ENCODE measurements around the gene ARHGEF12.

DNA sequence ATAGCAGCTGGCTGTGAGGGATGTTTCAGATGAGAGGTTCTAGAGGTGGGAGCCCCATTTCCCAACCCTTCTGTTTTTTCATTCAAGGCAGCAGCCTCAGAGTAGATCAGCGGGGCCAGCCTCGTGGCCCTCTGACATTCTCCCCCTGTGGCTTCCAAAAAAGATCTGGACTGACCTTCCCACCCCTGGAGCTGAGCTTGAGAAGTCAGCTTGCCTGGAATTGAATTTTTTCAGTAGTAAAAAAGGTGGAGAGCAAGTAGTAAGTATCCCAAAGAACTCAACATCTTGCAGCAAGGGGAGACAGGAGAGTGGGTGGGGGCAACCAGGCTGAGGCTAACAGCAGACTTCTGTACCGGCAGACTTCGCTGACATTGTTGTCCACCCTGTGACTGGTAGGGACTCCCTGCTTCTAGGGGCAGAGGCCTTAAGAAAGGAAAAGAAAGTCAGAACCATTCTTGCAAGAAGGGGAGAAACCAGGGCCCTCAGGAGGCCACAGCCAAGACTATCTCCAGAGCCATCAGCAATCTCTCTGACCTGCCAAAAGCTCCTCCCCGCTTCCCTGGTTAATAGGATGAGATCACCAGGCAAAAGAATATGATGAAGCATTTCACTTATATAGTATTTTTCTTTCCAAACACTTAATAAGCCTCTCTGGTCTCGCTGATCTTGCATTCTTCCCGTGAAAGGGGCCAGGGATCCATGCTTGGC, 173.3 kb downstream of the ARHGEF12 start:
- TF ChIP-seq, protein P1, sequence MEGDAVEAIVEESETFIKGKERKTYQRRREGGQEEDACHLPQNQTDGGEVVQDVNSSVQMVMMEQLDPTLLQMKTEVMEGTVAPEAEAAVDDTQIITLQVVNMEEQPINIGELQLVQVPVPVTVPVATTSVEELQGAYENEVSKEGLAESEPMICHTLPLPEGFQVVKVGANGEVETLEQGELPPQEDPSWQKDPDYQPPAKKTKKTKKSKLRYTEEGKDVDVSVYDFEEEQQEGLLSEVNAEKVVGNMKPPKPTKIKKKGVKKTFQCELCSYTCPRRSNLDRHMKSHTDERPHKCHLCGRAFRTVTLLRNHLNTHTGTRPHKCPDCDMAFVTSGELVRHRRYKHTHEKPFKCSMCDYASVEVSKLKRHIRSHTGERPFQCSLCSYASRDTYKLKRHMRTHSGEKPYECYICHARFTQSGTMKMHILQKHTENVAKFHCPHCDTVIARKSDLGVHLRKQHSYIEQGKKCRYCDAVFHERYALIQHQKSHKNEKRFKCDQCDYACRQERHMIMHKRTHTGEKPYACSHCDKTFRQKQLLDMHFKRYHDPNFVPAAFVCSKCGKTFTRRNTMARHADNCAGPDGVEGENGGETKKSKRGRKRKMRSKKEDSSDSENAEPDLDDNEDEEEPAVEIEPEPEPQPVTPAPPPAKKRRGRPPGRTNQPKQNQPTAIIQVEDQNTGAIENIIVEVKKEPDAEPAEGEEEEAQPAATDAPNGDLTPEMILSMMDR (IDR thresholded peaks at IDR 0.05) = no peak
- TF ChIP-seq POLR2A (IDR thresholded peaks at IDR 0.05) = no peak

Measured in uterus (tissue), 2 donors.